Parathyroid adenoma (tissue), 2 donors: Measurements from ENCODE around the gene MYG1.

Experiments
- H2AFZ ChIP-seq: fragments of 300-600 bp; sonication (generic); one replicate; pipeline ENCODE4 v1.7.0; 2017; ENCODE audit warnings: antibody characterized with exemption, mild to moderate bottlenecking
- H3K27ac ChIP-seq: fragments of 300-600 bp; sonication (generic); one replicate; pipeline ENCODE4 v1.7.0; 2017
- H3K27me3 ChIP-seq: fragments of 300-600 bp; sonication (generic); one replicate; pipeline ENCODE4 v1.7.0; 2017; ENCODE audit warnings: low read length; ENCODE audit not compliant: control insufficient read depth, insufficient read depth
- H3K36me3 ChIP-seq: fragments of 300-600 bp; sonication (generic); one replicate; pipeline ENCODE4 v1.7.0; 2017; ENCODE audit warnings: low read length; ENCODE audit not compliant: control insufficient read depth, insufficient read depth
- H3K4me1 ChIP-seq: fragments of 300-600 bp; sonication (generic); one replicate; pipeline ENCODE4 v1.7.0; 2017; ENCODE audit warnings: control low read depth
- H3K4me2 ChIP-seq: fragments of 300-600 bp; sonication (generic); one replicate; pipeline ENCODE4 v1.7.0; 2017; ENCODE audit warnings: low read length
- H3K4me3 ChIP-seq: fragments of 300-600 bp; sonication (generic); one replicate; pipeline ENCODE4 v1.7.0; 2017; ENCODE audit warnings: low read depth, low read length
- H3K79me2 ChIP-seq: fragments of 300-600 bp; sonication (generic); one replicate; pipeline ENCODE4 v1.7.0; 2017; ENCODE audit warnings: control low read depth
- H3K9ac ChIP-seq: fragments of 300-600 bp; sonication (generic); one replicate; pipeline ENCODE4 v1.7.0; 2017; ENCODE audit warnings: mild to moderate bottlenecking
- H3K9me3 ChIP-seq: fragments of 300-600 bp; sonication (generic); one replicate; pipeline ENCODE4 v1.7.0; 2017; ENCODE audit warnings: low read length; ENCODE audit not compliant: control insufficient read depth
- CTCF ChIP-seq: fragments of 300-600 bp; sonication (generic); IDR thresholded peaks from one replicate; pipeline ENCODE4 v1.7.0; 2017; ENCODE audit warnings: antibody characterized with exemption, mild to moderate bottlenecking
- donor health status: primary hyperparathyroidism.

MYG1 gene

GRCh38 chr12:53353257-53353655 is 53.8 kb downstream of the MYG1 start:
- no peak overlapping the region for H3K9ac ChIP-seq
- H3K4me3 ChIP-seq, result no peak overlapping the region
- no peaks in the 10 kb centered on the region for H3K4me1 ChIP-seq
- no peaks in the 10 kb centered on the region for H3K27me3 ChIP-seq
- H3K79me2 ChIP-seq, result no peaks in the 10 kb centered on the region
- no peak overlapping the region for H3K27ac ChIP-seq
- H3K4me2 ChIP-seq, result no peak overlapping the region
- H3K9me3 ChIP-seq, result no peaks in the 10 kb centered on the region
- peak overlapping the region; percentile 62 for H2AFZ ChIP-seq
- TF ChIP-seq CTCF, result no peak
- no peaks in the 10 kb centered on the region for H3K36me3 ChIP-seq

- Histone ChIP-seq H3K4me3 (no peak overlapping the region), H3K36me3 (no peaks in the 10 kb centered on the region), H3K9ac (no peak overlapping the region), H3K4me2 (no peak overlapping the region), H3K79me2 (no peaks in the 10 kb centered on the region), H3K9me3 (no peaks in the 10 kb centered on the region), H3K27ac (no peak overlapping the region), H3K4me1 (no peaks in the 10 kb centered on the region), H3K27me3 (no peaks in the 10 kb centered on the region), H2AFZ (no peak overlapping the region)
- no peak for TF ChIP-seq CTCF
Measured at GRCh38 chr12:53355121-53355520, 55.6 kb downstream of the MYG1 start.
